Left forelimb (tissue), 1 donor: ENCODE results near the gene PM20D2.

Experiments used
- DNase-seq: peaks from one replicate; pipeline ENCODE4 v3.0.0-alpha.2; 2018; ENCODE audit warnings: low spot score

PM20D2 gene

GRCh38 chr6:89145091-89145955 lies 532 bp upstream of the PM20D2 start:
- no peak for DNase-seq

- DNase-seq: no peak
These were observed 1.2 kb downstream of the PM20D2 start for GRCh38 chr6:89146718-89147700.

- no peak for DNase-seq
These were observed 2.3 kb downstream of the PM20D2 start for GRCh38 chr6:89148016-89148750.

GRCh38 chr6:89154131-89154530 lies 8.3 kb downstream of the PM20D2 start:
- no peak for DNase-seq

- no peak for DNase-seq
These were observed 14.7 kb downstream of the PM20D2 start for GRCh38 chr6:89160331-89161092.

GRCh38 chr6:89161326-89162046 lies 15.6 kb downstream of the PM20D2 start:
- DNase-seq: no peak

- no peak for DNase-seq
These were observed 16.2 kb downstream of the PM20D2 start for GRCh38 chr6:89162047-89162371.

- no peak for DNase-seq
These were observed 26.3 kb downstream of the PM20D2 start for GRCh38 chr6:89172131-89172530.

- no peak for DNase-seq
These were observed 27.8 kb downstream of the PM20D2 start for GRCh38 chr6:89173634-89174033.

- DNase-seq: no peak
These were observed 34.3 kb downstream of the PM20D2 start for GRCh38 chr6:89180112-89180511.

- no peak for DNase-seq
These were observed 35.1 kb downstream of the PM20D2 start for GRCh38 chr6:89180971-89181370.

GRCh38 chr6:89183294-89183693 lies 37.4 kb downstream of the PM20D2 start:
- no peak for DNase-seq

- DNase-seq: no peak
These were observed 38.5 kb downstream of the PM20D2 start for GRCh38 chr6:89184344-89184743.

GRCh38 chr6:89186762-89187161 lies 40.9 kb downstream of the PM20D2 start:
- DNase-seq: no peak

GRCh38 chr6:89187504-89187903 lies 41.6 kb downstream of the PM20D2 start:
- DNase-seq: no peak

GRCh38 chr6:89190741-89191140 lies 44.9 kb downstream of the PM20D2 start:
- no peak for DNase-seq

GRCh38 chr6:89194559-89194958 lies 48.7 kb downstream of the PM20D2 start:
- DNase-seq: no peak

- DNase-seq: no peak
These were observed 51.3 kb downstream of the PM20D2 start for GRCh38 chr6:89197141-89197540.

- DNase-seq: no peak
These were observed 52.4 kb downstream of the PM20D2 start for GRCh38 chr6:89198235-89198634.

- DNase-seq: no peak
These were observed 53.7 kb downstream of the PM20D2 start for GRCh38 chr6:89199579-89199978.

GRCh38 chr6:89200706-89201215 lies 54.9 kb downstream of the PM20D2 start:
- no peak for DNase-seq
